OCI-LY3 (cell line): ENCODE data around the gene ANKRD33.
A peak's percentile ranks its signal among the peaks of the same experiment; 100 is the strongest.

Experiments
- H2AFZ ChIP-seq: fragments of 200-600, 300-600 bp; shearing (Covaris generic); 2 replicates; pipeline ENCODE4 v1.6.0; 2014; ENCODE audit warnings: antibody characterized with exemption, low read depth, low read length
- H3K27ac ChIP-seq: fragments of 200-600, 300-600 bp; sonication (generic); 2 replicates; pipeline ENCODE4 v1.5.1; 2014; ENCODE audit warnings: mild to moderate bottlenecking, low read length, moderate library complexity, mixed read lengths
- H3K27me3 ChIP-seq: fragments of 200-600, 300-600 bp; sonication (generic); 2 replicates; pipeline ENCODE4 v1.6.1; 2014; ENCODE audit warnings: low read depth, low read length, mixed read lengths
- H3K36me3 ChIP-seq: fragments of 200-600, 300-600 bp; sonication (generic); replicated peaks from 2 replicates; pipeline ENCODE3; 2014; ENCODE audit warnings: low read depth, low read length, mixed read lengths
- H3K4me1 ChIP-seq: fragments of 300-600, 200-600 bp; sonication (generic); 2 replicates; pipeline ENCODE4 v1.6.1; 2014; ENCODE audit warnings: low read length, mixed read lengths
- H3K4me2 ChIP-seq: fragments of 200-600, 300-600 bp; sonication (generic); 2 replicates; pipeline ENCODE4 v1.6.1; 2014; ENCODE audit warnings: low read length, mixed read lengths
- H3K4me3 ChIP-seq: fragments of 300-600, 200-600 bp; sonication (generic); 2 replicates; pipeline ENCODE4 v1.5.1; 2014; ENCODE audit warnings: antibody characterized with exemption, mild to moderate bottlenecking, low read length, moderate library complexity
- H3K79me2 ChIP-seq: fragments of 300-600, 200-600 bp; shearing (Covaris generic); 2 replicates; pipeline ENCODE4 v1.6.1; 2014; ENCODE audit warnings: mild to moderate bottlenecking, low read length, mixed read lengths
- H3K9ac ChIP-seq: fragments of 300-600, 200-600 bp; shearing (Covaris generic); 2 replicates; pipeline ENCODE4 v1.6.0; 2014; ENCODE audit warnings: mild to moderate bottlenecking, low read length, moderate library complexity
- H3K9me3 ChIP-seq: fragments of 200-600, 300-600 bp; shearing (Covaris generic); 2 replicates; pipeline ENCODE4 v1.6.1; 2014; ENCODE audit warnings: low read length, mixed read lengths; ENCODE audit not compliant: insufficient read depth
- H4K20me1 ChIP-seq: fragments of 200-600, 300-600 bp; sonication (generic); 2 replicates; pipeline ENCODE4 v1.6.1; 2016; ENCODE audit warnings: low read length, mixed read lengths; ENCODE audit not compliant: insufficient read depth
- EZH2phosphoT487 ChIP-seq: fragments of 200-600 bp; shearing (Covaris generic); IDR thresholded peaks from 2 replicates; pipeline ENCODE4 v1.6.1; 2018; ENCODE audit warnings: antibody characterized with exemption, mixed run types, low read depth
- TF ChIP-seq, protein P1 (sequence below): fragments of 200-600, 300-600 bp; sonication (generic); IDR thresholded peaks from 2 replicates; pipeline ENCODE4 v1.5.1; 2014; ENCODE audit warnings: antibody characterized with exemption, low read length, low read depth

ANKRD33 gene

DNA sequence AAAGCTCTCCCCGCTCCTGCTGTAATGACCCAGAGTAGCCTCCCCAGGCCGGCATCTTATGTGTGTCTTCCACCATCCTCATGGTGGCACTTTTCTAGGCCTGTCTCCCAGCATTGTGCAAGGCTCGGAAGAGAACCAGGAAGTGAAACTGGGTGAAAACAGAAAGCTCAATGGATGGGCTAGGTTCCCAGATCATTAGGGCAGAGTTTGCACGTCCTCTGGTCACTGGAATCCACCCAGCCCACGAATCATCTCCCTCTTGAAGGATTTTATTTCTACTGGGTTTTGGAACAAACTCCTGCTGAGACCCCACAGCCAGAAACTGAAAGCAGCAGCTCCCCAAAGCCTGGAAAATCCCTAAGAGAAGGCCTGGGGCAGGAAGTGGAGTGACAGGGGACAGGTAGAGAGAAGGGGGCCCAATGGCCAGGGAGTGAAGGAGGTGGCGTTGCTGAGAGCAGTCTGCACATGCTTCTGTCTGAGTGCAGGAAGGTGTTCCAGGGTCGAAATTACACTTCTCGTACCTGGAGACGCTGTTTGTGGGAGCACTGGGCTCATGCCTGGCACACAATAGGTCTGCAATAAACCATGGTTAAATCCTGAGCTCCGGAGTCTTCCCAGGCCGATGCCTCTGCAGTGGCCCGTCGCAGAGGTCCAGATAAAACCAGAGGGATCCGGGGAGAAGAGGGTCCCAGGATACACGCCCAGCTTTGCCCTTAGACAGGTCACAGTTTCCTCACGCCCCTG lies 35.0 kb downstream of the ANKRD33 start:
- peak overlapping the region; percentile 66; the same call in 1 of the 2 replicates for H2AFZ ChIP-seq
- H3K9ac ChIP-seq: peak overlapping the region; percentile 15; the same call in 1 of the 2 replicates

DNA sequence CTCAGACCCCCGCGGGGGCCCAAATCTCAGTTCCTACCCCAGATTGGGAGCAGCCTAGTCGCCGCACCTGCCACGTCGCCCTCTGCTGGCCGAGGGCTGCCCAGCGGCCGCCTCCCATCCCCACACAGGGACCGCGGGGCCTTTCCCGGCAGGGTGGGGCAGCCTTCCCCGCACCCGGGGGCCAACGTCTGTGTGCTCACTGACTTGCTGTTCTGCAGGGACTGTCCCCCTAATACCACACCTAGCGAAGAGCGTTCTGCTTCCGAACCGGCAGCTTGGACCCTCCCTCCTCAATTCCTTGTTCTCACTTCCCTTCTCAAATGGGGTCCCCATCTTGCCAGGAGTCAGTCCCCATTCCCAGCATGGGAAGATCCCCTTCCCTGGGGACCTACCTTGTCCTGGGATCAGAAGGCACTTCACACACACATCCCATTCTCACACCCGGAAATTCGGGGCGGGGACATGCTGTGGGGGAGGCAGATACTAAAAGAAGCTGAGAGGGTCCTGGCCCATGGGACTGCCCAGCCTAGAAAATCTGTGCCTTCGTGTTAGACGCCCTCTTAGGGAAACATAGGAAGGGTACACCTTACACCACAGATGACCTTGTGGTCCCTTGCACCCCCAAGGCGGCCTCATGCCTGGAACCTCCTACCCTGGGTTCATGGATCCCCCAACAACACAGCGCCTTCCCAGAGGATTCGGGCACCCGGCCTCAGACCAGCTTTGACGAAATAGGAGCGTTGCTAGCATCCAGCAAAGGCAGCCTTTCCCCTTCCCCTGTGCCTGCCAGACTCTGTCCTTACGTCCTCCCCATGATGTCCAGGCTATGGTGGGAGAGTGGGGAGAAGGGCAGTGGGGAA lies 35.8 kb downstream of the ANKRD33 start:
- Histone ChIP-seq H3K27ac (no peak overlapping the region), H3K9ac (peak overlapping the region; percentile 31; the same call in 1 of the 2 replicates), H3K4me3 (peak overlapping the region; percentile 75), H4K20me1 (no peaks in the 10 kb centered on the region), H3K4me1 (peaks cover 16% of the 10 kb centered on the region), H3K36me3 (no peaks in the 10 kb centered on the region), H3K9me3 (no peaks in the 10 kb centered on the region), H3K4me2 (peak overlapping the region; percentile 83), H2AFZ (peak overlapping the region; percentile 75), H3K27me3 (peaks cover 19% of the 10 kb centered on the region), H3K79me2 (no peaks in the 10 kb centered on the region)
- TF ChIP-seq, protein P1, sequence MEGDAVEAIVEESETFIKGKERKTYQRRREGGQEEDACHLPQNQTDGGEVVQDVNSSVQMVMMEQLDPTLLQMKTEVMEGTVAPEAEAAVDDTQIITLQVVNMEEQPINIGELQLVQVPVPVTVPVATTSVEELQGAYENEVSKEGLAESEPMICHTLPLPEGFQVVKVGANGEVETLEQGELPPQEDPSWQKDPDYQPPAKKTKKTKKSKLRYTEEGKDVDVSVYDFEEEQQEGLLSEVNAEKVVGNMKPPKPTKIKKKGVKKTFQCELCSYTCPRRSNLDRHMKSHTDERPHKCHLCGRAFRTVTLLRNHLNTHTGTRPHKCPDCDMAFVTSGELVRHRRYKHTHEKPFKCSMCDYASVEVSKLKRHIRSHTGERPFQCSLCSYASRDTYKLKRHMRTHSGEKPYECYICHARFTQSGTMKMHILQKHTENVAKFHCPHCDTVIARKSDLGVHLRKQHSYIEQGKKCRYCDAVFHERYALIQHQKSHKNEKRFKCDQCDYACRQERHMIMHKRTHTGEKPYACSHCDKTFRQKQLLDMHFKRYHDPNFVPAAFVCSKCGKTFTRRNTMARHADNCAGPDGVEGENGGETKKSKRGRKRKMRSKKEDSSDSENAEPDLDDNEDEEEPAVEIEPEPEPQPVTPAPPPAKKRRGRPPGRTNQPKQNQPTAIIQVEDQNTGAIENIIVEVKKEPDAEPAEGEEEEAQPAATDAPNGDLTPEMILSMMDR: peak; percentile 87
- no peak for TF ChIP-seq EZH2phosphoT487

More for the DNA sequence above, 35.0 kb downstream of the ANKRD33 start:
- Histone ChIP-seq H3K9me3 (no peaks in the 10 kb centered on the region), H4K20me1 (no peaks in the 10 kb centered on the region), H3K79me2 (no peaks in the 10 kb centered on the region), H3K4me2 (peak overlapping the region; percentile 83), H3K4me3 (peak overlapping the region; percentile 75), H3K36me3 (no peaks in the 10 kb centered on the region), H3K27ac (no peak overlapping the region), H3K4me1 (peaks cover 16% of the 10 kb centered on the region), H3K27me3 (peaks cover 19% of the 10 kb centered on the region)
- no peak for TF ChIP-seq EZH2phosphoT487
- TF ChIP-seq, protein P1: no peak

DNA sequence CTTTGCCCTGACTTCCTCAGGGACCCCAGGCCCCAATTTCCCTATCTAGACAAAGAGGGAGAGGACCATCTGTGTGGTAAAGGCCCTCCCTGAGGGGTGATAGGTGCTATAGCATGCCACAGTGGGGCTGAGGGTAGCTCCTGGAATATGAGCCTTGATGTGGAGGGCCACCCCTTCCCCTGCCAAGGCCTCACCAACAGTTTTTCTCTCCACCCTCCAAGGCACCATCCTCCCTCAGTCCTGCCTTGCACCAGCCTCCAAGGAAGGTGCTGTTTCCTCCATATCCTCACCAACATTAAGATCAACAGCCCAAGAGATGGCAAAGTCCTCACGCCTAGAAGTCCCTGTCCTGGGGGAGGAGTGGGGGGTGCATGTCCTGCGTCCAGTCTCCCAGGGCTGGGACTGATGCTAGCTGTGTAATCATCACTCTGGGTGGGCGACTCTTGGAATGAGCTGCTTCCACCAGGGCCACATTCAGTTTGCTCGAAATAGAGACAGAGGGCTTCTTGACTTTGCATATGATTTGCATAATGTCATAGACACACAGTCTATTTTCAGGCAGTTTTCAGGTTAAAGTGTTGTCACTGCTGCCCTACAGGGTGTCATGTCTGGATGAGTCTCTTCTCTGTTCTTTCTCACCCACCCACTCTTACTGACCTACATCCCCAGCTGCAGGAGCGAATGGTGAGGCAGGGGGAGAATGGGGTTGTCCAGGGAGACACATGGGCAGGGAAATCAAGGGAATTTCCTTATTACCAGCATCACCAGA lies 36.8 kb downstream of the ANKRD33 start:
- Histone ChIP-seq H3K4me2 (no peak overlapping the region), H4K20me1 (no peaks in the 10 kb centered on the region), H3K27me3 (peaks cover 19% of the 10 kb centered on the region), H2AFZ (no peak overlapping the region), H3K9me3 (no peaks in the 10 kb centered on the region), H3K4me1 (peaks cover 16% of the 10 kb centered on the region), H3K9ac (no peak overlapping the region), H3K4me3 (no peak overlapping the region), H3K79me2 (no peaks in the 10 kb centered on the region), H3K36me3 (no peaks in the 10 kb centered on the region), H3K27ac (no peak overlapping the region)
- TF ChIP-seq, protein P1: no peak
- TF ChIP-seq EZH2phosphoT487: no peak
